Epithelial cell of proximal tubule (primary cell): ENCODE results near the gene SAV1. TPM values are rescaled to one million over a fixed set of nuclear protein-coding genes. Genes with fewer than 3 reads are reported as not detected.

Experiments
- DNase-seq: peaks from one replicate; pipeline ENCODE4 v3.0.0-alpha.2; 2011; ENCODE audit warnings: low read depth
- H3K4me3 ChIP-seq: 2 replicates; pipeline ENCODE4 v1.5.1; 2011; ENCODE audit warnings: low read depth, mild to moderate bottlenecking, low read length
- CTCF ChIP-seq: conservative IDR thresholded peaks from 2 replicates; pipeline ENCODE4 v1.5.1; 2012; ENCODE audit warnings: low read depth, mild to moderate bottlenecking, low read length
- total RNA-seq: library from RNA; depleted of rRNA; stranded (reverse); fragments of >200 nt; gene quantifications from 2 replicates; pipeline ENCODE4 v1.2.3, GENCODE V29; 2015

Gene SAV1
- total RNA-seq, 1 donor from 2014 or later: 32.6 TPM

- TF ChIP-seq CTCF: no peak
- no peak overlapping the region for H3K4me3 ChIP-seq
Observed at GRCh38 chr14:50607181-50607580, 60.9 kb downstream of the SAV1 start.

GRCh38 chr14:50606468-50606867 lies 61.6 kb downstream of the SAV1 start:
- no peak for DNase-seq
- no peak for TF ChIP-seq CTCF
- no peak overlapping the region for H3K4me3 ChIP-seq

More at GRCh38 chr14:50607181-50607580, 60.9 kb downstream of the SAV1 start:
- no peak for DNase-seq

- no peak overlapping the region for H3K4me3 ChIP-seq
- DNase-seq: no peak
- no peak for TF ChIP-seq CTCF
Observed at GRCh38 chr14:50605766-50606165, 62.3 kb downstream of the SAV1 start.

GRCh38 chr14:50603565-50603964 lies 64.5 kb downstream of the SAV1 start:
- DNase-seq: no peak
- no peak overlapping the region for H3K4me3 ChIP-seq
- no peak for TF ChIP-seq CTCF

GRCh38 chr14:50602035-50602434 lies 66.1 kb downstream of the SAV1 start:
- no peak overlapping the region for H3K4me3 ChIP-seq
- no peak for TF ChIP-seq CTCF
- no peak for DNase-seq

GRCh38 chr14:50601394-50601793 lies 66.7 kb downstream of the SAV1 start:
- no peak overlapping the region for H3K4me3 ChIP-seq
- no peak for DNase-seq
- TF ChIP-seq CTCF: no peak

GRCh38 chr14:50600849-50601248 lies 67.3 kb downstream of the SAV1 start:
- no peak overlapping the region for H3K4me3 ChIP-seq
- TF ChIP-seq CTCF: no peak
- no peak for DNase-seq
